AG04449 (cell line): ENCODE measurements around the gene FAM168B.
A peak's percentile ranks its signal among the peaks of the same experiment; 100 is the strongest.

Source experiments
- CTCF ChIA-PET: fragments of 350-600 bp; formaldehyde crosslinking; extraction: SDS; loops from one replicate; lab custom pipeline; 2021; ENCODE audit warnings: antibody characterized with exemption; lab: Yijun Ruan, JAX
- POLR2A ChIA-PET: fragments of 400-600, 350-600 bp; formaldehyde crosslinking; extraction: SDS; loops from one replicate; lab custom pipeline; 2020; ENCODE audit warnings: antibody characterized with exemption, inconsistent platforms; lab: Yijun Ruan, JAX
- DNase-seq: peaks from one replicate; pipeline ENCODE4 v3.0.0-alpha.2; 2010; ENCODE audit warnings: low read depth, low spot score
- H3K4me3 ChIP-seq: 2 replicates; pipeline ENCODE4 v1.5.1; 2011; ENCODE audit warnings: low read depth, mild to moderate bottlenecking, control low read depth, low read length
- CTCF ChIP-seq: IDR thresholded peaks from one replicate; pipeline ENCODE4 v1.5.1; 2011; ENCODE audit warnings: mild to moderate bottlenecking, moderate library complexity, low read length, control low read depth, inconsistent platforms; ENCODE audit not compliant: insufficient read depth; ENCODE audit errors: missing control alignments

FAM168B gene, protein sequence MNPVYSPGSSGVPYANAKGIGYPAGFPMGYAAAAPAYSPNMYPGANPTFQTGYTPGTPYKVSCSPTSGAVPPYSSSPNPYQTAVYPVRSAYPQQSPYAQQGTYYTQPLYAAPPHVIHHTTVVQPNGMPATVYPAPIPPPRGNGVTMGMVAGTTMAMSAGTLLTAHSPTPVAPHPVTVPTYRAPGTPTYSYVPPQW

DNA sequence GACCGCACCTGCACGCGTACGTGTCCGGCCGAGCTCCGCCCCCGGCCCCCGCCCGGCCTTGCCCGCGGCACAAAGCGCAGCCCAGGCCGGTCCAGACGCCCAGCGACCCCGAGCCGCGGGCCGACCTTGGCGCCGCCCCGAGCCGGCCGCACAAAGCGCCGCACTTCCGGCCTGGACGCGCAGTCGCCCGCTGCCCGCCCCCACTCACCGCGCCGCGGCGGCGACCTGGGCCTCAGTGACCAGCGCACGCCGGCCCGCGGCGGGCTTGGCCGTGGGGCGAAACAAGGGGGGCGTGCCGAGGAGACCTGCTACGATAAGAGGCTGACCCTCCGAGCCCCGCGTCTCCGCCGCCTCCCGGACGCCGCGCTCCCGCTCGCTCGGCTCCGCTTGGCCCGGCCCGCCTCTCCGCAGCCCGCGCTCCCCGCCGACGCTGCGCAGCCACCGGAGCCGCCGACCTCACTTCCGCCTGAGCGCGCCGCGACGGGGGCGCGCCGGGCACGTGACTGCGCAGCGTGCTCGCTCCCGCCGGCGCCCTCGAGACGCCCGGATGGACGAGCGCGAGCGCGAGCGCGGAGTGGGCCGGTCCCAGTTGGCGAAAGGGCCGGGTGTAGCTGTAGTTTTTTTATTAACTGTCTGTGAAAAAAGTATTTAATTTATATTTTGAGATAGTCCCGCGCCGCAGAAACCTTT is at the start of gene FAM168B:
Gene FAM168B (minus strand): TSS at position 455 of the 690 bp plus-strand sequence. CDS start 10,814 bp downstream, outside the sequence.
- TF ChIP-seq CTCF: no peak
- DNase-seq: peak; percentile 21
- H3K4me3 ChIP-seq: peak within 1 kb of the TSS; percentile 80
- ChIA-PET CTCF (interaction anchor here (0.8 to 6.6 kb wide), 4 partner anchors 8 to 41 kb away, joined by 3 to 32 read pairs (median 4); partner anchors contain the start of gene PLEKHB2), POLR2A (interaction anchor here (0.6 to 1.3 kb wide), 5 partner anchors 10 to 76 kb away, joined by 3 to 8 read pairs (median 4); no protein-coding TSS in a partner anchor)

DNA sequence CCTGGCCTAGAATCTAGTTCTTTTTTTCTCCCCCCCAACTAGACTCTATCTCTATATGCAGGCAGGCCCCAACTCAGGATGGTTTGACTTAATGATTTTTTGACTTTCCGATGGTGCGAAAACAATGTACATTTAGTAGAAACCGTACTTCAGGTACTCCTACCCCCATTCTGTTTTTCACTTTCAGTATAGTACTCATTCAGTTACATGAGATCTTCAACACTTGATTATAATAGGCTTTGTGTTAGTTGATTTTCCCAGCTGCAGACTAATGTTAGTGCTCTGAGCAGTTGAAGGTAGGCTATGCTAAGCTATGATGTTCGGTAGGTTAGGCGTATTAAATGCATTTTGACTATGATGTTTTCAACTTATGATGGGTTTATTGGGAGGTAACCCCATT is 49.6 kb upstream of the FAM168B start:
- ChIA-PET POLR2A (no interaction called here), CTCF (no interaction called here)

GRCh38 chr2:131140581-131140980 is 47.3 kb upstream of the FAM168B start:
- no peak overlapping the region for H3K4me3 ChIP-seq
- CTCF ChIA-PET: interaction anchor here (0.9 to 1.2 kb wide), 2 partner anchors 12 to 36 kb away, joined by 3 to 4 read pairs; no protein-coding TSS in a partner anchor
- TF ChIP-seq CTCF: no peak
- POLR2A ChIA-PET: no interaction called here
- no peak for DNase-seq

More for the DNA sequence above, 49.6 kb upstream of the FAM168B start:
- no peak for TF ChIP-seq CTCF
- no peak for DNase-seq
- H3K4me3 ChIP-seq: no peak overlapping the region

DNA sequence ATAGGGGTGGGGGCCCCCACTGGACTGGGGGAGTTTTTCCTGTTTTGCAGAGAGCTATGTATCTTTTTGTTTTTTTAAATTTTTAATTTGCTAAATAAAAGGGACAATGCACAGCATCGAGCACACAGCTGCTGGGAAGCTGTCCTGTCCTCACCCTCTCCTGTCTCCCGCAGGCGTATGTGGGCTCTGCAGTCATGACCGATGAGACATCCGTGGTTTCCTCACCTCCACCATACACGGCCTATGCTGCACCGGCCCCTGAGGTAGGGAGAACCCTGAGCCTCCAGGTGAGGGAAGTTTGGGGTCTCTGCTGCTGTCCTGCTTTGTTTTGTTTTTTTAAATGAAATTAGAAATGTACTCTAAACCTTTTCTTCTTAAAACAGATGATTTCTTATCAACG is 39.5 kb upstream of the FAM168B start:
- no peak for DNase-seq
- POLR2A ChIA-PET: no interaction called here
- CTCF ChIA-PET: interaction anchor here (1.5 kb wide), 1 partner anchor 21 kb away, joined by 3 read pairs; no protein-coding TSS in a partner anchor
- no peak overlapping the region for H3K4me3 ChIP-seq
- TF ChIP-seq CTCF: no peak

DNA sequence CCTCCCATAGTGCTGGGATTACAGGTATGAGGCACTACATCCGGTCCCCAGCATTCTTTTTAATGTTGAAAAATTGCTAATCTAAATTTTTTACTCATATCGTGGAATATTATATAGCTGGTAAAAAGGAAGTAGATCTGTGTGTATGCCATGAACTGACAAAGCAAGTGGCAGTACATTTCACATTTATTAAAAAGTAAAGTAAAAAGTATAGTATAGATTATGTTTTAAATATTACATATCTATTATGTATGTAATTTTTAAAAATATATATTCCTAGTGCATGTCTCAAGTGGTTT is 37.0 kb upstream of the FAM168B start:
- DNase-seq: no peak
- CTCF ChIA-PET: no interaction called here
- no peak for TF ChIP-seq CTCF
- POLR2A ChIA-PET: no interaction called here
- no peak overlapping the region for H3K4me3 ChIP-seq

DNA sequence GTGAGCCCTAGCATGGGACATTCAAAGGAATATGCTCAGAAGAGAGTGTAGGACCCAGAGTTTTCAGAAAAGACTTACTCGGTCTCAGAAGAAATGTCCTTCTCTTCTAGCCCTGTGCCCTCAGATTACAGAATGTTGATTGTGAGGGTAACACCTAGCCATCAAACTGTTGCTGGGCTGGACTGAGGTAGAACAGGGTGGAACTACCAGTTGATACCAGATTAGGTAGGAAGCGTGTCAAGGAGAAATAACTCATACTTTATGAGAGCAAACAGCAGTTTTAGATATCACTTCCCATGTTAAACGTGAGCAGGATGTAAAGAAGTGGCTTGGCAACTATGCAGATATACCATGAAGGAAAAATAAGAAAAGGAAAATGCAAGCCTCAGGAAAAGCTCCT is 34.7 kb upstream of the FAM168B start:
- TF ChIP-seq CTCF: no peak
- no peak for DNase-seq
- POLR2A ChIA-PET: no interaction called here

More for the DNA sequence above, 34.7 kb upstream of the FAM168B start:
- H3K4me3 ChIP-seq: no peak overlapping the region
- CTCF ChIA-PET: no interaction called here
